HepG2 (cell line): ENCODE data around the gene DACT2. TPM values are rescaled to one million over a fixed set of nuclear protein-coding genes. Genes with fewer than 3 reads are reported as not detected.

Experiments used
- ATAC-seq: fragments of 200-7000 bp; cut with Tn5 transposase; 3 replicates; pipeline ENCODE4 v1.9.1; 2020; ENCODE audit warnings: mild to moderate bottlenecking, moderate library complexity
- BruUV-seq: library from RNA; stranded (reverse); fragments of 400-500 nt; replicated peaks from 2 replicates; lab custom pipeline; 2021; lab: Mats Ljungman, UMichigan
- CTCF ChIA-PET: fragments of 300-600 bp; formaldehyde crosslinking; extraction: SDS; loops from one replicate; lab custom pipeline; 2021; ENCODE audit warnings: low total read pairs, inconsistent platforms, low intra/inter-chr PET ratio; lab: Yijun Ruan, JAX
- POLR2A ChIA-PET: fragments of 350-600 bp; sonication (Branson Sonifier 250); formaldehyde crosslinking; loops from one replicate; lab custom pipeline; 2020; ENCODE audit warnings: antibody characterized with exemption, inconsistent platforms; lab: Yijun Ruan, JAX
- DNase-seq: peaks from one replicate; pipeline ENCODE4 v3.0.0-alpha.2; 2015; ENCODE audit warnings: low spot score
- FAIRE-seq: peaks from 3 replicates; lab custom pipeline; 2011; peaks lifted over from hg19 to GRCh38; lab: Jason Lieb, UNC
- H2AFZ ChIP-seq: one replicate; pipeline ENCODE4 v1.6.1; 2011; ENCODE audit warnings: low read length, inconsistent platforms
- H3K27ac ChIP-seq: fragments of 300-600 bp; 3 replicates; pipeline ENCODE4 v1.8.0; 2011; ENCODE audit warnings: mixed run types, mild to moderate bottlenecking, mixed read lengths, low read length, inconsistent platforms; ENCODE audit not compliant: insufficient read depth; ENCODE audit errors: extremely low read length
- H3K27me3 ChIP-seq, 2 experiments: fragments of 200-600 bp in 1 of 2; 2 replicates in 1 of 2; 3 replicates in 1 of 2; pipeline versions ENCODE4 v1.6.0 to v1.8.0; 2011; ENCODE audit warnings: low read length in 2 of 2, mild to moderate bottlenecking in 2 of 2, moderate library complexity in 2 of 2, inconsistent platforms in 1 of 2; ENCODE audit not compliant: insufficient read depth in 2 of 2, control insufficient read depth in 1 of 2
- H3K36me3 ChIP-seq, 2 experiments: fragments of 200-600 bp in 1 of 2; replicated peaks in 1 of 2; 2 replicates in 1 of 2; 3 replicates in 1 of 2; pipeline versions ENCODE4 v1.5.1 to v1.8.0; 2011; ENCODE audit warnings: low read length in 2 of 2, inconsistent platforms in 1 of 2; ENCODE audit not compliant: insufficient read depth in 2 of 2, control insufficient read depth in 1 of 2
- H3K4me1 ChIP-seq: 2 replicates; pipeline ENCODE4 v1.5.1; 2012; ENCODE audit warnings: low read length, inconsistent platforms; ENCODE audit not compliant: insufficient read depth
- H3K4me2 ChIP-seq: 2 replicates; pipeline ENCODE4 v1.6.0; 2011; ENCODE audit warnings: low read depth, low read length, inconsistent platforms
- H3K4me3 ChIP-seq, 3 experiments: fragments of 200-600 bp in 1 of 3; sonication (generic), shearing (Covaris generic) in 1 of 3; replicated peaks in 1 of 3; 2 replicates each; pipeline ENCODE4 v1.5.1; 2011 to 2016; ENCODE audit warnings: low read length in 3 of 3, inconsistent platforms in 2 of 3, low read depth in 2 of 3, mild to moderate bottlenecking in 2 of 3, control low read depth in 1 of 3, mixed read lengths in 1 of 3; ENCODE audit not compliant: insufficient read depth in 1 of 3
- H3K79me2 ChIP-seq: one replicate; pipeline ENCODE4 v1.6.1; 2011; ENCODE audit warnings: low read length, inconsistent platforms; ENCODE audit not compliant: insufficient read depth
- H3K9ac ChIP-seq: 2 replicates; pipeline ENCODE4 v1.6.0; 2011; ENCODE audit warnings: mild to moderate bottlenecking, low read depth, low read length, inconsistent platforms; ENCODE audit not compliant: insufficient read depth
- H3K9me3 ChIP-seq: 2 replicates; pipeline ENCODE4 v1.5.1; 2012; ENCODE audit warnings: mild to moderate bottlenecking, low read length
- H4K20me1 ChIP-seq: 2 replicates; pipeline ENCODE4 v1.6.0; 2011; ENCODE audit warnings: inconsistent platforms, mild to moderate bottlenecking, low read length, moderate library complexity; ENCODE audit not compliant: insufficient read depth
- BHLHE40 ChIP-seq: IDR thresholded peaks from 2 replicates; pipeline ENCODE4 v1.6.1; 2011; ENCODE audit warnings: low read length, improper control_type of control experiment
- KDM6A ChIP-seq: IDR thresholded peaks from 2 replicates; pipeline ENCODE4 v1.6.1; 2016; ENCODE audit warnings: low read depth
- SRSF1 ChIP-seq: fragments of 200-400 bp; formaldehyde crosslinking; optimal IDR thresholded peaks from 2 replicates; pipeline ENCODE3; 2017; ENCODE audit warnings: mild to moderate bottlenecking, low read depth, low read length, moderate library complexity
- ZNF367 ChIP-seq: sonication (generic); formaldehyde crosslinking; IDR thresholded peaks from 2 replicates; pipeline ENCODE4 v1.4.0; 2020; ENCODE audit warnings: missing genetic modification reagents, borderline replicate concordance
- WGBS: methylation state at CpG from one replicate; pipeline ENCODE4 v1.1.6; 2017; ENCODE audit warnings: low lambda C conversion rate; 5-methylcytosine and 5-hydroxymethylcytosine counted together
- in situ Hi-C: cut with HindIII; loops from 2 replicates; pipeline ENCODE4 v1.10.0; 2017; ENCODE audit warnings: low pct_unique_long_range_greater_than_20kb; ENCODE audit not compliant: extremely low pct_ligation_motif_present
- intact Hi-C: fragments of 100-400 bp; cut with micrococcal nuclease; formaldehyde crosslinking; loops from one replicate; pipeline ENCODE4 v1.10.0; 2022; ENCODE audit not compliant: unreplicated experiment
- polyA plus RNA-seq, 8 experiments: library from polyadenylated mRNA; depleted of rRNA in 3 of 8; stranded (reverse) in 7 of 8; unstranded in 1 of 8; fragments of >200 nt; fragmentation: Illumina TruSeq in 4 of 8; extraction: Trizol in 4 of 8; gene quantifications; 2 replicates each; pipeline versions ENCODE4 v1.2.1 to v1.2.3, GENCODE V29; 2011 to 2016; ENCODE audit warnings: low read depth in 4 of 8, missing spikeins in 1 of 8, mixed read lengths in 1 of 8; ENCODE audit not compliant: insufficient read depth in 1 of 8
- total RNA-seq, 5 experiments: library from RNA; depleted of rRNA; stranded (reverse); fragments of >200 nt; fragmentation: Illumina TruSeq; extraction: Trizol; gene quantifications; 2 replicates each; pipeline ENCODE4 v1.2.3, GENCODE V29; 2016; ENCODE audit warnings: low read depth in 1 of 5
- TF ChIP-seq, protein P1 (sequence below): sonication (generic); formaldehyde crosslinking; IDR thresholded peaks from 2 replicates; pipeline ENCODE4 v1.4.0; 2020; ENCODE audit warnings: missing genetic modification reagents, borderline replicate concordance

DACT2 gene
- total and polyA plus RNA-seq, 2 of the 13 experiments (the other 11 are each of a cell fraction or from before 2014, with no cell fraction given), result 0.15 TPM; not detected in 1

DNA sequence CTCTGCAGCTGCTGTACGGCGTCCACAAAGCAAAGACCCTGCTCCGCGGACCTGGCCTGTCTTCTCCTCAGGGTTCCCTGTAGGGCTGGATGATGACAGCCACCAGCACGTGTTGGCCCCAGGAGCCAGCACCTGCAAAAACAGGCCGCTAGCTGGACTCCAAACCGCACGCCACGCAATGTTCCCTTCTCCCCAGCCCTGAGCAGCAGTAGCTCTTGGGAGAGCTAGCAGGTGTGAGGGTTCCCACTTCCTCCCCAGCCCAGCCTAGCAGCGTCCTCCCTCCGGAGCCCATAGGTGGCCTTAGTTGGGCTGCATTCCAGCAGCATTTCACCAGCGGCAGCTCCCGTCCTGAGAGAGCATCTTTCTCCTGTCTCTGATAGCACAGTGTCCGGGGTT is 42.3 kb downstream of the DACT2 start:
- Histone ChIP-seq H3K9me3 (no peaks in the 10 kb centered on the region), H3K36me3 (no peaks in the 10 kb centered on the region), H3K4me1 (peaks cover 61% of the 10 kb centered on the region), H3K9ac (no peak overlapping the region), H3K27me3 (no peaks in the 10 kb centered on the region; a peak in 1 of 5 replicates), H3K4me2 (no peak overlapping the region), H4K20me1 (no peaks in the 10 kb centered on the region), H2AFZ (no peak overlapping the region), H3K27ac (no peak overlapping the region), H3K4me3 (no peak overlapping the region), H3K79me2 (no peaks in the 10 kb centered on the region)
- DNase-seq, result no peak
- ChIA-PET POLR2A (no interaction called here), CTCF (no interaction called here)
- TF ChIP-seq SRSF1 (no peak), ZNF367 (no peak), KDM6A (CRISPR knock-in tag) (no peak), BHLHE40 (no peak)
- TF ChIP-seq, protein P1, sequence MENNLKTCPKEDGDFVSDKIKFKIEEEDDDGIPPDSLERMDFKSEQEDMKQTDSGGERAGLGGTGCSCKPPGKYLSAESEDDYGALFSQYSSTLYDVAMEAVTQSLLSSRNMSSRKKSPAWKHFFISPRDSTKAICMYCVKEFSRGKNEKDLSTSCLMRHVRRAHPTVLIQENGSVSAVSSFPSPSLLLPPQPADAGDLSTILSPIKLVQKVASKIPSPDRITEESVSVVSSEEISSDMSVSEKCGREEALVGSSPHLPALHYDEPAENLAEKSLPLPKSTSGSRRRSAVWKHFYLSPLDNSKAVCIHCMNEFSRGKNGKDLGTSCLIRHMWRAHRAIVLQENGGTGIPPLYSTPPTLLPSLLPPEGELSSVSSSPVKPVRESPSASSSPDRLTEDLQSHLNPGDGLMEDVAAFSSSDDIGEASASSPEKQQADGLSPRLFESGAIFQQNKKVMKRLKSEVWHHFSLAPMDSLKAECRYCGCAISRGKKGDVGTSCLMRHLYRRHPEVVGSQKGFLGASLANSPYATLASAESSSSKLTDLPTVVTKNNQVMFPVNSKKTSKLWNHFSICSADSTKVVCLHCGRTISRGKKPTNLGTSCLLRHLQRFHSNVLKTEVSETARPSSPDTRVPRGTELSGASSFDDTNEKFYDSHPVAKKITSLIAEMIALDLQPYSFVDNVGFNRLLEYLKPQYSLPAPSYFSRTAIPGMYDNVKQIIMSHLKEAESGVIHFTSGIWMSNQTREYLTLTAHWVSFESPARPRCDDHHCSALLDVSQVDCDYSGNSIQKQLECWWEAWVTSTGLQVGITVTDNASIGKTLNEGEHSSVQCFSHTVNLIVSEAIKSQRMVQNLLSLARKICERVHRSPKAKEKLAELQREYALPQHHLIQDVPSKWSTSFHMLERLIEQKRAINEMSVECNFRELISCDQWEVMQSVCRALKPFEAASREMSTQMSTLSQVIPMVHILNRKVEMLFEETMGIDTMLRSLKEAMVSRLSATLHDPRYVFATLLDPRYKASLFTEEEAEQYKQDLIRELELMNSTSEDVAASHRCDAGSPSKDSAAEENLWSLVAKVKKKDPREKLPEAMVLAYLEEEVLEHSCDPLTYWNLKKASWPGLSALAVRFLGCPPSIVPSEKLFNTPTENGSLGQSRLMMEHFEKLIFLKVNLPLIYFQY, result no peak
- BruUV-seq, result no TSS peak
- WGBS, result 84% methylated on average over 14 of the region's 14 CpGs
- no peak for FAIRE-seq
- ATAC-seq, result no peak
- intact Hi-C loops, result no loop called here
- in situ Hi-C loops, result no loop called here
